Left lobe of liver (tissue), 2 donors: ENCODE results near the gene AKNA. TPM values are rescaled to one million over a fixed set of nuclear protein-coding genes. Genes with fewer than 3 reads are reported as not detected.

Source experiments
- ATAC-seq: fragments of 200-7000 bp; cut with Tn5 transposase; one replicate; pipeline ENCODE4 v1.9.1; 2020; ENCODE audit warnings: mild to moderate bottlenecking, moderate library complexity
- DNase-seq: peaks from one replicate; pipeline ENCODE4 v3.0.0-alpha.2; 2020; ENCODE audit warnings: low spot score
- total RNA-seq: library from RNA; stranded (reverse); gene quantifications from one replicate; pipeline ENCODE4 v1.2.1, GENCODE V29; 2021
- donor health status: DM: no; HTN: no; CAD: no; lungs with moderate emphysema.
- donor health status: DM: no; HTN: yes; CAD: no.

Gene AKNA
- total RNA-seq, 1 donor from 2014 or later, result 7.3 TPM

DNA sequence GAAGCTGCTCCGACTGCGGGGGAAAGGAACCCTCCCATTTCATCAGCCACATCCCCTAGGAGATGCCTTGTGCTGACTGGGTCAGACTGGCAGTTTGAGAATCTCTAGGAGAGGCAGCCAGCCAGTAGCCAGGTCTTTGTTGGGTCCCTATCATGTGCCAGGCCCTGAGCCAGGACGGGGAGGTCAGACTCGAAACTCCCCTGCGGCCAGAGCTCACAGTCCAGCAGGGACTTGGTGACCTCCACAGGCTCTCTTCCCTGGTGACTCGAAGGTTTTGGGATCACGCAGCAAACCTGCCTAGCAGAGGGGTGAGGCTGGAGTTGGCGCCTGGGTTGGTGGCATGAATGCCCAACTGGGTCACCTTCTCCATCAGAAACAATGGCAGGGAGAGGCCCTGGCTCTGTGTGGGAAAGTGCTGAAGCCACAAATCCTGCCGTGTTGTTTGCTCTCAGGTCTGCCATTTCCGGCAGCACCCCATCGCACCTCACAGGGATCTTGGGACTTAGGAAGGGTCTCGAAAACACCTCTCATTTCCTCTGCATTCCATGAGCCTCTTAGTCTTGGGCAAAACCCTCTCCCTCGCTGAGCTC, 79.3 kb downstream of the AKNA start:
- peak; percentile 44 for ATAC-seq

DNA sequence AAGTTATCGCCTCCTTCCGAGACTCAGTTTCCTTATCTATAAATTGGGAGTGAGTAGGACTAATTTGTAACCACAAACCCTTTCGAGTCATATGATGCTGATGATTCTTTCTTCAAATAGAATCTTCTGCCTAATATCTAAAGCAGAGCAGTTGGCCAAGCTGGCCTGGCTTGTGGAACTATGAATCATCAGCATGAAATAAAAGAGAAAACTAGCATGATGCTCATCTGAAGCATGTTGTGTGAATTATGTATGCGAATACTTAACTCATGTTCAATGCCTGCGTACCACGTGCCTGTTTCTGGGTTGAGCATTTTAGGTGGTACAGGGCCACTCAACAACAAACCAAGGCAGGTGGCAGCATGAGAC, 79.9 kb downstream of the AKNA start:
- DNase-seq (no peak), ATAC-seq (no peak)

More for the DNA sequence above, 79.3 kb downstream of the AKNA start:
- peak; percentile 68 for DNase-seq

DNA sequence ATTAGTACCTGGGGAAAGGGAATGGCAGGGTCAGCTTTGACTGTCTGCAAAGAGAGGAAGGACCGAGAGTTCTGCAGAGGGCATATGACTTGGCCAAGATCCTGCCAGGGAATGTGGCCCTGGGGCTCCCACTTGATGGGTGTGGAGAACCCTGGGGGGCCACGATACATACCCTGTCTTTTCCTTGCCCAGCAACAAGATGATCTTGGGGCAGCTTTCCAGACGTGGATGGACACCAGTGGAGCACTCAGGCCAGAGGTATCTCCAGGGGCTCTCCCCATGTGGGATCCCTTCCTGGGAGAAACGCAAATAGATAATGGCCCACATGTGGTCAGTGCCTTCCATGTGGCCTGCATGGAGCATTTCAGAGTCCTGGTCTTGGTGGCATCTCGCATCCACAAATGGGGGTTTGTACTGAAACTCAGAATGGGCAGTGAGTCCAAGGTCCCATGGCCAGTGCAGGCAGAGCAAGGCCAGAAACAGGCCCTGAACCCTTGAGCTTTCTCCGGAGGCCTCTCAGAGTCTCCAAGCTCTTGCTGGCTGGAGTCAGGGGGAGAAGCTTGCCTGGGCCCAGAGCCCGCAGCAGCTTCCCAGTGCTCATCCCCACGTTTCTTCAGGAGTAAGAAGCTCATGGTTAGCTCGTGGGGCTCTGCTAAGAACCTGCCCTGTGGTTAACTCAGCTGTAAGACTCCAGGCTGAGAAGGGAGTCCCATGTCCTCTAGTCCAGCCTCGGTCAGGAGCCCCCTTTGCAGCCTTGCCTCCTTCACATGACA, 83.2 kb downstream of the AKNA start:
- DNase-seq (peak; percentile 40), ATAC-seq (no peak)

DNA sequence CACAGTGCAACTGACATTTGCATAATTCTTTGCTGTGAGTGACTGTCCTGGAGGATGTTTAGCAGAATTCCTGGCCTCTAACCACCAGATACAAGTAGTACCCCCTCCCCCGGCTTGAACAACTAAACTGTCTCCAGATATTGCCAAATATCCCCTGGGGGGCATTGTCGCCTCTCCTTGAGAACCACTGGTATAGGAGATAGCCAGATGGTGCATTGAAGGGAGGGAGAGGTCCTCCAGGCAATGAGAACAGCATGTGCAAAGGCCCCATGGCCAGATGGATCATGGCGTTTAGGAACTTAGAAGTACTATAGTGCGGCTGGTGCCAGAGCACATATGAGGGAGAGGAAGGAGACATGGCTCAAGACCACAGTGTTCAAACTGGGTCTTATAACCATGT, 83.8 kb downstream of the AKNA start:
- peak; percentile 24 for DNase-seq
- no peak for ATAC-seq

DNA sequence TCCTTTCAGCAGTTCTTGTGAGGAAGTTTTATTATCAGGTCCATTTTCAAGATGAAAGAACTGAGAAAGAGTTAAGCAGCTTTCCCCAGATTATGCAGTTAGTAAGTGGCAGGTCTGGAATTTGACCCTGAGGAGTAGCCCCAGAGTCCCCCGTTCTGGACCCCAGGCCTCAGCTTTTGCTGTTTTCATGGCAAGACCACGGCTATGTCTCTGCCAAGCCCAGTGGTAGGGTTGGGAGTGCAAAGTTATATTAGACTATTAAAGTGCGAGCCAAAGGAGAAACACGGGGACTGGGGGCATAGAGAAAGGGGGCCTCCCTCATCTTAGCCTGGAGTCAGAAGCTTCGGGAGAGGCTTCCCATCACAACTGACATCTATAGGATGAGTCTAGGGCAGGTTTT, 84.2 kb downstream of the AKNA start:
- DNase-seq (peak; percentile 30), ATAC-seq (no peak)

DNA sequence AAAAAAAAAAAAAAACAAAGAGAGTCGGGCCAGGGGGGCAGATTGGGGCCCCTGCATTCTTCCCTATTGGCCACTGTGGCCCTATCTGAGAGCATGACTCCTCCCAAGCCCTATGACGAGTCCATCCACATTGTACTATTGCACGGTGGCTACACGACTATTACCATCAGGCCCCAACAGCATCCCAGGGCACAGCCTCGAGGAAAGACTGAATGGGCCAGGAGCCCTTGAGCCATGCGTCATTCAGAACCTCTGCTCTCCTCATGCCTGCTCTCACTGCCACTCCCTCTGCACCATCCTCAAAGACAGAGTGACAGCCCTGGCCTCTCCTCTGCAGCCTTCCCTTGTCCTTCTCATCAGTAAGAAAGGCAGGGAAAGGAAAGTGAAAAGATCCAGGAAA, 85.1 kb downstream of the AKNA start:
- no peak for ATAC-seq
- peak; percentile 26 for DNase-seq

DNA sequence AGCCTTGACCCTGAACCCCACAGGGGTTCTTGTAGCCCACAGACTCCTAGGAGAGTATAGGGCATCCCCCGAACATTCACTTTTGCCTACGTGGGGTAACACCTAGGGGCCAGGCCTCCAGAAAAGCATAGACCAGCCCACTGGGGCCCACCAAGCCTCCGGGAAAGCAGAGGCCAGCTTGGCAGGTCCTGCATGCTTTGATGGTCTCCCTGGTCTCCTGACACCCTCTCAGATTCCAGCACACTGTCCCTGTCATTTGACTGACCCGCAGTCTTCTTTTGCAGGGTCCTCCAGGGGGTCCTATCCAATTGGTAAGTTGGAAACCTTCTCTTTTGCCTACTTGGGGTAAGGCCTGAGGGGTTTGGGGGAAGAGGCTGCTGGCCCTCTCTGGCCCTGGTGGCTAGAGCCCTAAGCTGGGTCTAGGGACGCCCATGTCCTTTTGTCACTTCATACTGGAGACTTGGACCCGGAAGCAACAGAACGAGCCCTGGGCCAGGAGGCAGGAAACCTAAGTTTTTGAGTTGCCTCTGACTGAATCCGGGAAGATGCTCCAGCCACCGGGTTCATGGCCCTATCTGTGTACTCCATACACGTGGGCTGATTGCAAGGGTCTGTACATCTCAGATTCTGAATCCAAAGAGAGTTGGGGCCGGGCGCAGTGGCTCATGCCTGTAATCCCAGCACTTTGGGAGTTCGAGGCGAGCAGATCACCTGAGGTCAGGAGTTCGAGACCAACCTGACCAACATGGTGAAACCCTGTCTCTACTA, 85.8 kb downstream of the AKNA start:
- ATAC-seq (no peak), DNase-seq (peak; percentile 21)

DNA sequence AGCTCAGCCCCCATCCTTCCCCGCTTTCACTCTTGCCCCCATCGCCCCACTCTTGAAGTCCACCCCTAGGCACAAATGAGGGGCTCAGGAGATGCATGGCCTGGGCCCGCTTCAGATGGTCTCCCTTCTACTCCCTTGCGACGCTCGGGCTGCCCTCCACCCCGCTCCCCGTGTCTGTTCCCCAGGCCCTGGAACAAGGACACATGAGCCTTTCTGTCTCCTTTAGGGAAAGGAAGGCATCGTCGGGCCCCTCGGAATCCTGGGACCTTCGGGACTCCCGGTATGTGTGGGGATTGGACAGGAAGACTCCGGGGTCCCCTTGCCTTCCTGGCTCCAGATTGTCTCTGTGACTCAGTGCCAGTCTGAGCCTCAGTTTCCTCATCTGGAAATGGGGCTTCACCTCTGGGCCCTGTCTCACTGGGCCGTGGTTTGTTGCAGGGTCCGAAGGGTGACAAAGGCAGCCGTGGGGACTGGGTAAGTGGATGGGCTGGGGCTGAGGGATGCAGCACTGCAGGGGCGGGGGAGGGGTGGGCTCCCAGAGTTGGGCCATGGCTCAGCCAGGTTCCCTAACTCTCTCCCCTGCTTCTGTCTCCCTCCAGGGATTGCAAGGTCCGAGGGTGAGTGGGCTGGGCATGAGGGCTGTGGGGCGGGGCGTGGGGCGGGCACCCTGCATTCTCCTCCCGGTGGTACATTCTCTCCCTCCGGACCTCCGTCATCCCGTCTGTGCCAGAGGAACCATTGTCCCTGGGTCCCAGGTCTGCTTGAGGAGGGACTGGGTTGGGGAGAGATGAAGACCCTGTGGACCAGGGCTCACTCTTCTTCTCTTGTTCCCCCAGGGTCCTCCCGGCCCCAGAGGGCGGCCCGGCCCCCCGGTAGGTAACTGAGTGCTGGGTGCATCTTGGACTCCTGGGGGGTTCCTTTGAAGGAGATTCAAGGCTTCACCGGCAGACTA, 86.7 kb downstream of the AKNA start:
- DNase-seq (peak; percentile 38), ATAC-seq (no peak)

DNA sequence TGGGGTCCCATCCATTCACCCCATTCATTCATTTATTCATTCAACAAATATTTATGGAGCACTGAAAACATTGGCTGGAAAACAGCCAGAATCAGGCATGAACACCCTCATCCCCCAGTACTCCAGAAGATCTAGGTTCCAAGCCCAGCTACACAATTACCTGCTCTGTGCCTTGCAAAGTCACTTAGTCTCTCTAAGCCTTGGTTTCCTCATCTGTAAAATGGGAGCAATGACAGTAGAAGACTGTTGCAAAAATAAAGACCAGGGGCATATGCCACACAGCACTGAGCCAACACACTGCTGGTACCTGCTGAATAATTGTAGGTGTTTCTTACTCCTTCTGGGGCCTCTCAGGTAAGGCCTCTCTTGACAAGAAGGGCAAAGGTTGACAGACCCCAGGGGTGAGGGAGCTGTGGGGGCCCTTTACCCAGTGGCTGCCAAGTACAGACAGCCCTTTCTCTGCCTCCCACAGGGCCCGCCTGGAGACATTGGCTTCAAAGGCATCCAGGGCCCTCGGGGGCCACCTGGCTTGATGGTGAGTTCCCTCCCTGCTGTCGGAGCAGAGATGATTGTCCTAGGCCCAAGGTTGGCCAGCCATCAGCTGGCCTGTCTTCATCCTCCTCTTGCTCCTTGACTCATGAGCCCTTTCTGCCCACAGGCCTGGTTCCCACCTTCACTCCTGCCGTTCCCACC, 87.5 kb downstream of the AKNA start:
- ATAC-seq (no peak), DNase-seq (peak; percentile 40)

DNA sequence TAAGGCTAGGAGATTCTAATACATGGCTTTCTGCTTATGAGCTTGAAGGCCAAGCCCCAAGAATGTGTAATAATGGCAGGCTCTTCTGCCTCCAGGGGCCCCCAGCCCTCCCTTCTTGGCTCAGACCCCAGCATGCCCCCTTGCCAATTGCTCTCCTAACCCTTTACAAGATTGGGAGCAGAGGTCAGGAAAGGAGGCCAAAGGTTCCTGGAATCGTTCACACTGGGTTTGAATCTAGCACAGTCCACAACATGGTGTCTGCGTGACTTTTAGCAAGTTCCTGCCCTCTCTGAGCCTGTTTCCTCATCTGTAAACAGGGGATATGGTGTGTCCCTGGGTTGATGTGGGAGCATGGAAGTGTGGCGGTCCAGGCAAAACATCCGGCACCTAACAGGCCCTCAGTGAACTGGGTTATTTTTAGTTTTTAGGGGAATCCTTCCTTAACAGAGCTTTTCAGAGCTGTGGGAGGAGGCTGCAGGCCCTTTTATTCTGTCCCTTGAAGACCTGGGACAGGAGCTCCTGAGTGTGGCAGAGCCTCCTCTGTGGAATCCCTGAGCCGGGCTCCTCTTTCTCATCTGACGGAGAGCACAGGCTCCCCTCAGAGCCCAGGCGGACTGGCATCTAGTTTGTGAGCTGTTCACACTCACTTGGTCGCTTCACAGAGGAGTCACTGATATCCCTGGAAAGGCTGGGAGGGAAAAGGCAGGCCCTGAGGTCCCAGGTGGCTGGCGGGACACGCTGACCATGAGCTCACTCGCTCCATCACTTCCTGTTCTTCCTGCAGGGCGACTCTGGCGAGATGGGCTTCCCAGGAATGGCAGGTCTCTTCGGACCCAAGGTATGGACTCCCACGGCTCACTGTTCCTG, 88.3 kb downstream of the AKNA start:
- peak; percentile 67 for DNase-seq

DNA sequence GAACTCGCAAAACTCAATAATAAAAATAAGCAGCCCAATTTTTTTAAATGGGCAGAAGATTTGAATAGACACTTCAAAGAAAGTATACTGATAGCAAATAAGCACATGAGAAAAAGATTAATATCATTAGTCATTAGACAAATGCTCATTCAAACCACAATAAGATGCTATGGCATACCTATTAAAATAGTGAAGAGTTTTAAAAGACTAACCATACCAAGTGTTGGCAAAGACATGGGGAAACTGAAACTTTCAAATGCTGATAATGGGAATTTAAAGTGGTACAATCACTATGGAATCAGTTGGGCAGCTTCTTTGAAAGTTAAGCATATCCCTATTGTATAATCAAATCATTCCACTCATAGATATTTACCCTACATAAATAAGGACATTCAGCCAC, 91.4 kb downstream of the AKNA start:
- ATAC-seq (no peak), DNase-seq (no peak)

More for the DNA sequence above, 88.3 kb downstream of the AKNA start:
- ATAC-seq, result peak; percentile 82

DNA sequence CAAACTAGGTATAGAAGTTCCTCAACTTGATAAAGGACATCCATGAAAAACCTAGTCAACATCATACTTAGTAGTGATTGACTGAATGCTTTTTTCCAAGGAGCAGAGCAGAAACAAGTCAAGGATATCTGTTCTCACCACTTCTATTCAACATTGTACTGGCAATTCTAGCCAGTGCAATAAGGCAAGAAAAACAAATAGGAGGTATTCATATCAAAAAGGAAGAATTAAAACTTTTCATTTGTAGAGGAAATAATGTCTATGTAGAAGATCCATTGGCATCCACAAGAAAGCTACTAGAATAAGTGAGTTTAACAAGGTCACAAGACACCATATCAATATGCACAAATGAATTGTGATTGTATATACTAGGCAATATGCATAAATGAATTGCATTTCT, 93.1 kb downstream of the AKNA start:
- ATAC-seq (no peak), DNase-seq (no peak)

DNA sequence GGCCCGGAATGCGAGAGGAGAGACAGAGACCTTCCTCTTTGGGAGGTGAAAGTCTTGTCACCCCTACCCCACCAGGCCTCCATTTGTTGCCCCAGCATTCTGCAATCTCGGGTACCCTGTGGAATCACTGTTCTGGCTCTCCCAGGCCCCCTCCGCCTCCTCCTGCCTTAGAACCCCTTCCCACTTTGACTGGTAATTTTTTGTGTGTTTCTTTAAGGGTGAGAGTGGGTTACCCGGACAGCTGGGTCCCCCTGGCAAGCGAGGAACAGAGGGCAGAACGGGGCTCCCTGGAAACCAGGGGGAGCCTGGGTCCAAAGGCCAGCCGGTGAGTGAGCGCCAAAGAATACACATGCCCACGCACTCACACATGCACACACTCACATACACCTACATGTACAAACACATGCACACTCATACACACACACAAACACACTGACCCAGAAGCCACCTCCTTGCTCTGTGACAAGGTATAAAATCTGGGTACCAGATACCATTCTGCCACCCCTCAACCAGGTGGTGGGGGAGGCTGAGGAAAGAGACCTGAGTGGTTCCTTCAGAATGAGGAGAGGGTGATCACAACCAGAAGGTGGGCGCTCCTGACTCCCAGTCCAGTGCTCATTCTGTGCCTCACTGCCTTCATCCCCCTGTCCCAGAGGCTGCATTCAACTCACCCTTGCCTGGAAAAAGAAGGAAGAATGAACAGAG, 95.7 kb downstream of the AKNA start:
- peak; percentile 26 for DNase-seq
- ATAC-seq, result no peak

DNA sequence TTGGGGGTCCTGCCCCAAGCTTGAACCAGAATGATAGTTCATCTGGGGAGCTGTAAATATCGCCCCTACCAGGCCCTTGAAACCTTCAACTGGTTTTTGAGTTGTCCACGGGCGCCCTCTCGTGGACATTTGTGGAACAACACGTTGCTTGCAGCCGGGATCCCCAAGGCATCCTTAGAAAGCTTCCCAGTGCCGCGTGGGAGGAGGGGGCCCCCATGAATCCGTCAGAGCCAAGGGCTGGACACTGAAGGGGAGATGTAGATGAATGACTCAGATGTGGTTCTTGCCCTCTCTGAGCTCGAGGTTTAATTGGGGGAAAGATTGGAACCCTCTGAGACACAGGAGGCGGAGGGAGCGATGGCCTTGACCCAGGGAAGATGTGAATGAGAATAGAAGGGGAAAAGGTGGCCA, 96.7 kb downstream of the AKNA start:
- peak; percentile 87 for ATAC-seq
- peak; percentile 74 for DNase-seq

DNA sequence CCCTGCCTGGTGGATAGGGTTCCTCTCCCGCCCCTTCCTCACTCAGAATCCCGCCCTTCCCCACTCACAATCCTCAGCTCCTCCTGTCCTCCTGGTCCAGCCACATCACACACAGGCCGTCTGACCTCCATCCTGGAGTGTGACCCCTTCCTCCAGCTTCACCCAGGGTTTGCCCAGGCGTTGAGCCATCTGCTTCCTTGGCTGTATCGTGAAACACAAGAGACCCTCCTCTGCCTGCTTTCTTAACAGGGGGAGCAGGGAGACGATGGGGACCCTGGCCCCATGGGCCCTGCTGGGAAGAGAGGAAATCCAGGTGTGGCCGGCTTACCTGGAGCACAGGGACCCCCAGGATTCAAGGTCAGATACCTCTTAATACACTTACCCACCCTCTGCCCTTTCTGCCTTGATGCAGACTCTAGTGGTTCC, 97.2 kb downstream of the AKNA start:
- DNase-seq, result peak; percentile 42
- ATAC-seq, result peak; percentile 31

DNA sequence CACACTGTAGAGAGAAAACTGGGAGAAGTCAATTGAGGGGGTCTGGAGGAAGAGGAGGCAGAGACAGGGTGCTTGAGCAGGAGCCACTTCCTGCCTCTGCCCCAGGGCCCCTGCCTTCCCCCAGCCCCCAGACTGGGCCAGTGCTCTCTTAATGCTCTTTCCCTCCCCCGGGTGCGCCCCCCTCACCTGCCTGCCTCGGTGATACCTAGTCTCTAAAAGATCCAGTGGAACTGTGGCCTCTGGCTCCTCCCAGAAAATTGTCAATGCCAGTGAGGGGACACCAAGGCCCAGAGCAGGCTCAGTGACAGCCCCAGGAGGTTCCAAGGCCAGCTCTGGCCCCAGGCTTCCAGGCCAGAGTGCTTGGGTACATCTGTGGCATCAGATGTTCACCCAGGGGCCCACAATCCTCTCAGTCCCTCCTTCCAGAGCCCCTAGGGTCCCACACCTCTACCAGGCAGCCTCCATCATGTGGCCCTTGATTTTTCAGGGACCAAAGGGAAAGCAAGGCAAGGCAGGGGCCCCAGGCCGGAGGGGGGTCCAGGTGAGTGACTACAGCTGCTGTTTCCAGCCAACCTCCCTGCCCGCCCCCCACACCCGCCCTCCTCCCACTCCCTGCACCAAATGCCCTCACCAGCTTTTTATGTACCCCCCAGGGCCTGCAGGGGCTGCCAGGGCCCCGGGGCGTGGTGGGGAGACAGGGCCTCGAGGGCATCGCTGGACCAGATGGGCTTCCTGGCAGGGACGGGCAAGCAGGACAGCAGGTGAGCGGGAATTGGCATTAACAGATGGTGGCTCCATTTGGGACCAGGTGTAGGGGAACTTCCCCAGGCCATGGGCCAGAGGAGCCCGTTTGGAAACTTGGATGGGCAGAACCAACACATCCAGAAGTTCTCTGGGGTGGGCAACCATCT, 98.0 kb downstream of the AKNA start:
- ATAC-seq, result peak; percentile 14
- peak; percentile 42 for DNase-seq

DNA sequence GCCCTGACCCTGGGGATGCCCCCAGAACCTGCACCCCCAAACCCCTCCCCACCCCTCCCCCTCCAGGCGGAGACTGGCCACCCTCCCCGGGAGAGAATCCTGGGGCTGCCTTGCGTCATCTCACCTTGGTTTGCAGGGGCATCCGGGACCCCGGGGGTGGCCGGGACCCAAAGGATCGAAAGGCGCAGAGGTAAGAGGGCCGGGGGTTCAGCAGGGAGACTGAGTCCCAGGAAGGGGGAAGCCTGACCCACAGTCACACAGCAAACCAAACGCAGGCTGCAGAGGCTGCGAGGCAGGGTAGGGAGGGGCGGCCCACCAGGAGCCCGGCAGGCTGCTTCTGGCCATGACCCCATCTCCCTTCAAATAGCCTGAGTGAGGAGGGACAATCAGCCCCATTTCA, 98.7 kb downstream of the AKNA start:
- no peak for ATAC-seq
- peak; percentile 43 for DNase-seq
